Measurements from ENCODE around the gene EXOC3L2.

Gene EXOC3L2

GRCh38 chr19:45218911-45219743 lies 26.1 kb downstream of the EXOC3L2 start:
- no peak for DNase-seq

- no peak for DNase-seq
These were observed 26.8 kb downstream of the EXOC3L2 start for GRCh38 chr19:45218426-45218825.

GRCh38 chr19:45217957-45218334 lies 27.3 kb downstream of the EXOC3L2 start:
- no peak for DNase-seq

GRCh38 chr19:45217193-45217956 lies 27.8 kb downstream of the EXOC3L2 start:
- no peak for DNase-seq

- DNase-seq, result peak; percentile 69
These were observed 28.5 kb downstream of the EXOC3L2 start for GRCh38 chr19:45216667-45217066.

- no peak for DNase-seq
These were observed 29.6 kb downstream of the EXOC3L2 start for GRCh38 chr19:45215391-45216191.

- no peak for DNase-seq
These were observed 32.2 kb downstream of the EXOC3L2 start for GRCh38 chr19:45213031-45213430.

GRCh38 chr19:45211751-45212381 lies 33.3 kb downstream of the EXOC3L2 start:
- DNase-seq, result no peak

- no peak for DNase-seq
These were observed 38.9 kb downstream of the EXOC3L2 start for GRCh38 chr19:45206328-45206727.

GRCh38 chr19:45205810-45206209 lies 39.4 kb downstream of the EXOC3L2 start:
- DNase-seq, result no peak

- no peak for DNase-seq
These were observed 42.6 kb downstream of the EXOC3L2 start for GRCh38 chr19:45202637-45203036.

GRCh38 chr19:45200568-45200967 lies 44.6 kb downstream of the EXOC3L2 start:
- DNase-seq, result peak; percentile 55

GRCh38 chr19:45195764-45196163 lies 49.4 kb downstream of the EXOC3L2 start:
- DNase-seq, result no peak

- no peak for DNase-seq
These were observed 53.8 kb downstream of the EXOC3L2 start for GRCh38 chr19:45191375-45191774.

- no peak for DNase-seq
These were observed 55.2 kb downstream of the EXOC3L2 start for GRCh38 chr19:45189971-45190370.

GRCh38 chr19:45187421-45188100 lies 57.6 kb downstream of the EXOC3L2 start:
- no peak for DNase-seq

GRCh38 chr19:45186509-45187334 lies 58.5 kb downstream of the EXOC3L2 start:
- no peak for DNase-seq

- no peak for DNase-seq
These were observed 61.1 kb downstream of the EXOC3L2 start for GRCh38 chr19:45184115-45184514.

GRCh38 chr19:45182758-45183157 lies 62.4 kb downstream of the EXOC3L2 start:
- DNase-seq, result no peak

GRCh38 chr19:45180936-45181335 lies 64.3 kb downstream of the EXOC3L2 start:
- DNase-seq, result no peak

GRCh38 chr19:45179892-45180370 lies 65.3 kb downstream of the EXOC3L2 start:
- DNase-seq, result no peak

Measured in fibroblast of skin of scalp (primary cell).